ENCODE results near the gene HS2ST1. TPM values are rescaled to one million over a fixed set of nuclear protein-coding genes. Genes with fewer than 3 reads are reported as not detected.
"Not testable (repeated sequence)": the region's sequence is repeated elsewhere in the genome, so short reads cannot be mapped to it uniquely, and the experiment has no call there.

Gene HS2ST1
- total RNA-seq, 2 donors from 2014 or later = 6.3 to 12.2 TPM

DNA sequence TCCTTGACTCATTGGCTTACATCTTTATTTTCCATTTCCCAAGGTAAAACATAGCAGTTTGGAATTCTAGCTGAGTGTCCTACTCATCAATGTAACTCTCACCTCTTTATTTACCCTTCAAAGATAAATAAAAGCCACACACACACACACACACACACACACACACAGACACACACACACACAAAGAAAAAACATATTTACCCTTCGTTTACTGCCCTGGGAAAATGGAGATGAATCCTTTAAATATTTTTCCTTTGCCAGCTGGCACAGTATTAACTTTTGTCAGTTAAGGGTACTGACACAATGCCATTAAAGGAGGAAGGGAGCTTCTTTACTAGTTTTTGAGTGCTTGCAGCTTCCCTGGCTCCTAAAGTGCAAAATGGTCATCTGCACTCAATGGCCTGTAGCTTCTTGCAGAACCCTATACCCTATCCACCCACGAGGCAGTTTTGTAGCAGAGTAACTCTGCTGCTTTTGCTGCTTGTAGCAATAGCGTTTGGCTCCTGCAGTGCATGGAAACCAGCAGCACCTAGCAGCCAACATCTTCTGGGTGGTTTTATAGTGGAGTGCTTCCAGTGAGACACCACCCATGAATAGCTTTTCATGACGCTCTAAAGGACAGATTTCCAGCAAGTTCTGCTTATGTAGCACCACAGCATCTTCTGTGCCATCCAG, 103.7 kb downstream of the HS2ST1 start:
- intact Hi-C loops (cut with DNase I) = no loop called here
- Histone ChIP-seq H3K27ac (no peak overlapping the region), H3K4me3 (no peak overlapping the region), H3K36me3 (replicated peaks in 1 of 2; ENCODE audit: insufficient read depth in 1 of 2, low read depth in 2 of 2) (no peaks in the 10 kb centered on the region), H3K9me3 (no peaks in the 10 kb centered on the region), H3K27me3 (no peaks in the 10 kb centered on the region), H3K4me1 (no peaks in the 10 kb centered on the region)
- WGBS, 2 donors = 49 to 54% methylated on average over 4 of the region's 4 CpGs
- ATAC-seq (no peak), DNase-seq (no peak)
- TF ChIP-seq POLR2A (IDR thresholded peaks at IDR 0.05) = no peak
- no peak for TF ChIP-seq CTCF (IDR thresholded peaks at IDR 0.05)

- ATAC-seq (no peak), DNase-seq (no peak)
- WGBS, 2 donors = 0 to 100% methylated on average over 1 of the region's 1 CpG
- TF ChIP-seq POLR2A (IDR thresholded peaks at IDR 0.05) (no peak), CTCF (IDR thresholded peaks at IDR 0.05) (no peak)
- H3K4me3 ChIP-seq = no peak overlapping the region
- intact Hi-C loops (cut with DNase I) = no loop called here
- H3K9me3 ChIP-seq = no peaks in the 10 kb centered on the region
- no peaks in the 10 kb centered on the region for H3K4me1 ChIP-seq
- H3K27me3 ChIP-seq = no peaks in the 10 kb centered on the region
- no peaks in the 10 kb centered on the region for H3K36me3 ChIP-seq (replicated peaks in 1 of 2; ENCODE audit: insufficient read depth in 1 of 2, low read depth in 2 of 2)
- H3K27ac ChIP-seq = no peak overlapping the region
These were observed 108.9 kb downstream of the HS2ST1 start for GRCh38 chr1:87023326-87023725.

DNA sequence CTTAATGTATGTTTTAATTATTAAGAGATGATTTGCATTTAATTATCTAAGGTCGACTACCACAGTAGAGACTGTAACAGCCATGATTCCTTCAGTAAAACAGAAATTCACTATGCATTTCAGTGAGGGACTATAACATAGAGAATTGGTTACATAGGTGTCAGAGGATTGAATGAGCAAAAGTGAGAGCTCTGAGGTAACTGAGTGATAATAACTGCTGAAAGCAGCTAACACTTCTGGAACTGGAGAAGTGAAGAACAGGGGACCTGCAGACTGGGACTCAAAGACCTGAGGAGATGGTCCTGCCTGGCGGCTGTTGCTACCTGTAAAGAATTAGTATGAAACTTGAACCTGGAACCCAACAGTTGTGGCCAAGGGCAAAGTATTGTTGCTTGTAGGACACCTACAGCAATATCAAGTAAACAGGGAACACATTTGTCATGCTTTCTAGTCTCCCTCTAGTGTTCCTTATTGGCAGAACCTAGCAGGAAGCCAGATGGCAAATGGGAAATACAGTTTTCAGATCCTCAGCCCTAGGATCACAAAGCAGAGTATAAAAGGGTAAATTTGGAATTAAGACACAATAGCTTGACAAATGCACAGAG, 110.6 kb downstream of the HS2ST1 start:
- H3K9me3 ChIP-seq = no peaks in the 10 kb centered on the region
- H3K36me3 ChIP-seq (replicated peaks in 1 of 2; ENCODE audit: insufficient read depth in 1 of 2, low read depth in 2 of 2) = no peaks in the 10 kb centered on the region
- no peaks in the 10 kb centered on the region for H3K27me3 ChIP-seq
- peak; percentile 63 for ATAC-seq
- intact Hi-C loops (cut with DNase I) = no loop called here
- WGBS, 2 donors = 67 to 81% methylated on average over 2 of the region's 2 CpGs
- TF ChIP-seq POLR2A (IDR thresholded peaks at IDR 0.05) (no peak), CTCF (IDR thresholded peaks at IDR 0.05) (peak in 6 of 7 experiments; percentile 20 to 59 (median 38))
- H3K27ac ChIP-seq = no peak overlapping the region
- no peaks in the 10 kb centered on the region for H3K4me1 ChIP-seq
- H3K4me3 ChIP-seq = no peak overlapping the region
- DNase-seq = peak in 1 of 4 donors; percentile 7

GRCh38 chr1:87027561-87027960, 113.1 kb downstream of the HS2ST1 start:
- ATAC-seq; H3K27ac ChIP-seq; H3K36me3 ChIP-seq (replicated peaks in 1 of 2; ENCODE audit: insufficient read depth in 1 of 2, low read depth in 2 of 2); H3K9me3 ChIP-seq; H3K4me3 ChIP-seq; DNase-seq; H3K4me1 ChIP-seq; intact Hi-C loops (cut with DNase I); H3K27me3 ChIP-seq: not testable (repeated sequence)
- WGBS, 2 donors = 73 to 74% methylated on average over 4 of the region's 4 CpGs

- no peaks in the 10 kb centered on the region for H3K36me3 ChIP-seq (replicated peaks in 1 of 2; ENCODE audit: insufficient read depth in 1 of 2, low read depth in 2 of 2)
- H3K27ac ChIP-seq = no peak overlapping the region
- DNase-seq (no peak), ATAC-seq (no peak)
- no peak for TF ChIP-seq CTCF (IDR thresholded peaks at IDR 0.05)
- no peak for TF ChIP-seq POLR2A (IDR thresholded peaks at IDR 0.05)
- WGBS, 2 donors = 78 to 81% methylated on average over 2 of the region's 2 CpGs
- no peak overlapping the region for H3K4me3 ChIP-seq
- intact Hi-C loops (cut with DNase I) = no loop called here
- no peaks in the 10 kb centered on the region for H3K9me3 ChIP-seq
- no peaks in the 10 kb centered on the region for H3K27me3 ChIP-seq
- no peaks in the 10 kb centered on the region for H3K4me1 ChIP-seq
These were observed 114.1 kb downstream of the HS2ST1 start for GRCh38 chr1:87028576-87028975.

Measured in body of pancreas (tissue), 4 donors.